Lower leg skin (tissue), 3 donors: Measurements from ENCODE around the gene ATAD5.

ENCODE experiments used
- POLR2A ChIP-seq, 2 donors: fragments of 450-650 bp; IDR thresholded peaks; one replicate each; pipeline ENCODE4 v1.6.1; 2016 to 2017; ENCODE audit warnings: antibody characterized with exemption in 2 of 2, mild to moderate bottlenecking in 1 of 2, moderate library complexity in 1 of 2
- TF ChIP-seq, protein P1 (sequence below), 3 donors: fragments of 450-650 bp; IDR thresholded peaks; one replicate each; pipeline ENCODE4 v1.5.1; 2016; ENCODE audit warnings: antibody characterized with exemption in 3 of 3, mild to moderate bottlenecking in 3 of 3, moderate library complexity in 2 of 3

DNA sequence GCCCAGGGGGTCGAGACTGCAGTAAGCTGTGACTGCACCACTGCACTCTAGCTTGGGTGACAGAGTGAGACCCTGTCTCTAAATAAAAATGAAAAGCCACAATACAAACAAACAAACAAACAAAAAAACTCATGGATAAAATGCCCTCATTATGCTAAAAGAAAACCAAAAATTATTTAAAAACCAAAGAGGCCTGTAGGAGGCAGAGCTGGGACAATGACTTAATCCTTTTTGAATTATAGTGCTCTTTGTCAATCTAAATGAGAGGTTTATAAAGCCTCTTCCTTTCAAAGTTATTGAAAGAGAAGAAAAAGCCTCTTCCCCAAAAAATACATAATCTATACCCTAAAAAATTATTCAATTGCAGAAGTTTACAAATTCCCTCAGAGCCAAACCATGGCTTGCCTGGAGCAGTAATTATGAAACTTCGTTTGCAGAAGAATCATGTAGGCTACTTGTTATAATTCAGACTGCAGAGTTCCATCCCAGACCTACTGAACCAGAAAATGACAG, 25.8 kb upstream of the ATAD5 start:
- no peak for TF ChIP-seq POLR2A (IDR thresholded peaks at IDR 0.05)
- TF ChIP-seq, protein P1, sequence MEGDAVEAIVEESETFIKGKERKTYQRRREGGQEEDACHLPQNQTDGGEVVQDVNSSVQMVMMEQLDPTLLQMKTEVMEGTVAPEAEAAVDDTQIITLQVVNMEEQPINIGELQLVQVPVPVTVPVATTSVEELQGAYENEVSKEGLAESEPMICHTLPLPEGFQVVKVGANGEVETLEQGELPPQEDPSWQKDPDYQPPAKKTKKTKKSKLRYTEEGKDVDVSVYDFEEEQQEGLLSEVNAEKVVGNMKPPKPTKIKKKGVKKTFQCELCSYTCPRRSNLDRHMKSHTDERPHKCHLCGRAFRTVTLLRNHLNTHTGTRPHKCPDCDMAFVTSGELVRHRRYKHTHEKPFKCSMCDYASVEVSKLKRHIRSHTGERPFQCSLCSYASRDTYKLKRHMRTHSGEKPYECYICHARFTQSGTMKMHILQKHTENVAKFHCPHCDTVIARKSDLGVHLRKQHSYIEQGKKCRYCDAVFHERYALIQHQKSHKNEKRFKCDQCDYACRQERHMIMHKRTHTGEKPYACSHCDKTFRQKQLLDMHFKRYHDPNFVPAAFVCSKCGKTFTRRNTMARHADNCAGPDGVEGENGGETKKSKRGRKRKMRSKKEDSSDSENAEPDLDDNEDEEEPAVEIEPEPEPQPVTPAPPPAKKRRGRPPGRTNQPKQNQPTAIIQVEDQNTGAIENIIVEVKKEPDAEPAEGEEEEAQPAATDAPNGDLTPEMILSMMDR (IDR thresholded peaks at IDR 0.05): no peak
